Loucy (cell line): ENCODE measurements around the gene CCDC91.

Experiments used
- H2AFZ ChIP-seq: fragments of 200-600 bp; sonication (generic); 2 replicates; pipeline ENCODE4 v1.6.0; 2016; ENCODE audit warnings: antibody characterized with exemption, mild to moderate bottlenecking, low read length, moderate library complexity
- H3F3A ChIP-seq: fragments of 200-600 bp; 2 replicates; pipeline ENCODE4 v1.6.0; 2016; ENCODE audit warnings: antibody characterized with exemption, low read depth, mild to moderate bottlenecking
- H3K27me3 ChIP-seq: fragments of 200-600 bp; sonication (generic); 2 replicates; pipeline ENCODE4 v1.6.1; 2014; ENCODE audit warnings: low read length, mild to moderate bottlenecking; ENCODE audit not compliant: insufficient read depth, poor library complexity, severe bottlenecking
- H3K36me3 ChIP-seq: fragments of 200-600 bp; sonication (generic); 2 replicates; pipeline ENCODE4 v1.6.1; 2016; ENCODE audit warnings: low read length; ENCODE audit not compliant: insufficient read depth
- H3K4me1 ChIP-seq: fragments of 200-600 bp; sonication (generic); 2 replicates; pipeline ENCODE4 v1.5.1; 2014; ENCODE audit warnings: low read length, mild to moderate bottlenecking; ENCODE audit not compliant: insufficient read depth, poor library complexity, severe bottlenecking
- H3K4me2 ChIP-seq: fragments of 200-600 bp; sonication (generic); 2 replicates; pipeline ENCODE4 v1.6.0; 2014; ENCODE audit warnings: antibody characterized with exemption, low read length, low read depth, mild to moderate bottlenecking; ENCODE audit not compliant: poor library complexity, severe bottlenecking
- H3K4me3 ChIP-seq: fragments of 200-600 bp; sonication (generic); 2 replicates; pipeline ENCODE4 v1.5.1; 2014; ENCODE audit warnings: low read length, mild to moderate bottlenecking, mixed read lengths; ENCODE audit not compliant: poor library complexity, severe bottlenecking
- H3K79me2 ChIP-seq: fragments of 200-600 bp; sonication (generic); 2 replicates; pipeline ENCODE4 v1.6.1; 2014; ENCODE audit warnings: low read length; ENCODE audit not compliant: insufficient read depth
- H3K9ac ChIP-seq: fragments of 200-600 bp; sonication (generic); 2 replicates; pipeline ENCODE4 v1.6.0; 2014; ENCODE audit warnings: mild to moderate bottlenecking, low read depth, low read length, moderate library complexity; ENCODE audit not compliant: poor library complexity, severe bottlenecking
- H3K9me2 ChIP-seq: fragments of 200-600 bp; sonication (generic); replicated peaks from 2 replicates; pipeline ENCODE4 v1.6.1; 2016; ENCODE audit warnings: low read depth, low read length, mixed read lengths
- H3K9me3 ChIP-seq: fragments of 200-600 bp; sonication (generic); 2 replicates; pipeline ENCODE4 v1.6.1; 2014; ENCODE audit warnings: mild to moderate bottlenecking, antibody characterized with exemption, low read length, low read depth; ENCODE audit not compliant: insufficient read depth
- H4K20me1 ChIP-seq: fragments of 200-600 bp; sonication (generic); 2 replicates; pipeline ENCODE4 v1.6.0; 2014; ENCODE audit warnings: antibody characterized with exemption, low read length, mild to moderate bottlenecking; ENCODE audit not compliant: insufficient read depth, poor library complexity, severe bottlenecking
- CTCF ChIP-seq: fragments of 200-600 bp; sonication (generic); conservative IDR thresholded peaks from 2 replicates; pipeline ENCODE4 v1.5.1; 2014; ENCODE audit warnings: mild to moderate bottlenecking, antibody characterized with exemption, low read length
- EZH2phosphoT487 ChIP-seq: fragments of 200-600 bp; IDR thresholded peaks from 2 replicates; pipeline ENCODE4 v1.6.1; 2018; ENCODE audit warnings: antibody characterized with exemption, mild to moderate bottlenecking, moderate library complexity, borderline replicate concordance

The CCDC91 gene

GRCh38 chr12:28489246-28489645 lies 299.0 kb downstream of the CCDC91 start:
- Histone ChIP-seq H3K9me3 (no peaks in the 10 kb centered on the region), H3K4me1 (peaks cover 2% of the 10 kb centered on the region), H3K4me2 (no peak overlapping the region), H3K36me3 (no peaks in the 10 kb centered on the region), H4K20me1 (no peaks in the 10 kb centered on the region), H3F3A (no peaks in the 10 kb centered on the region), H3K9me2 (no peaks in the 10 kb centered on the region), H3K27me3 (no peaks in the 10 kb centered on the region), H3K79me2 (no peaks in the 10 kb centered on the region), H3K9ac (no peak overlapping the region), H3K4me3 (no peak overlapping the region), H2AFZ (no peak overlapping the region)
- no peak for TF ChIP-seq EZH2phosphoT487
- TF ChIP-seq CTCF: no peak

GRCh38 chr12:28497889-28498411 lies 307.7 kb downstream of the CCDC91 start:
- Histone ChIP-seq H3K9ac (no peak overlapping the region), H3K27me3 (no peaks in the 10 kb centered on the region), H3F3A (no peaks in the 10 kb centered on the region), H4K20me1 (no peaks in the 10 kb centered on the region), H3K79me2 (no peaks in the 10 kb centered on the region), H3K9me2 (no peaks in the 10 kb centered on the region), H3K4me1 (no peaks in the 10 kb centered on the region), H3K4me3 (no peak overlapping the region), H3K9me3 (no peaks in the 10 kb centered on the region), H2AFZ (no peak overlapping the region), H3K36me3 (no peaks in the 10 kb centered on the region), H3K4me2 (no peak overlapping the region)
- TF ChIP-seq CTCF: no peak
- TF ChIP-seq EZH2phosphoT487: no peak

GRCh38 chr12:28498850-28499249 lies 308.6 kb downstream of the CCDC91 start:
- Histone ChIP-seq H3K27me3 (no peaks in the 10 kb centered on the region), H3K4me1 (no peaks in the 10 kb centered on the region), H3K9me2 (no peaks in the 10 kb centered on the region), H3K36me3 (no peaks in the 10 kb centered on the region), H3K9ac (no peak overlapping the region), H2AFZ (no peak overlapping the region), H3K79me2 (no peaks in the 10 kb centered on the region), H3K4me3 (no peak overlapping the region), H3K4me2 (no peak overlapping the region), H3K9me3 (no peaks in the 10 kb centered on the region), H3F3A (no peaks in the 10 kb centered on the region), H4K20me1 (no peaks in the 10 kb centered on the region)
- TF ChIP-seq CTCF: no peak
- no peak for TF ChIP-seq EZH2phosphoT487
